Left lung (tissue), 10 donors: ENCODE results near the gene NPTN. TPM values are rescaled to one million over a fixed set of nuclear protein-coding genes. Genes with fewer than 3 reads are reported as not detected.

Experiments
- ATAC-seq: fragments of 200-7000 bp; cut with Tn5 transposase; one replicate; pipeline ENCODE4 v1.9.1; 2020; ENCODE audit warnings: moderate library complexity
- DNase-seq, 4 donors: peaks; one replicate each; pipeline ENCODE4 v3.0.0-alpha.2; 2013 to 2020
- H3K27ac ChIP-seq, 2 donors: fragments of 200-600 bp; sonication (generic) in 1 of 2; one replicate each; pipeline versions ENCODE4 v1.5.0 to v1.8.0; 2020 to 2021
- H3K27me3 ChIP-seq, 2 donors: fragments of 200-600 bp; sonication (generic) in 1 of 2; one replicate each; pipeline versions ENCODE4 v1.5.0 to v1.8.0; 2020 to 2021
- H3K36me3 ChIP-seq, 2 donors: fragments of 200-600 bp; sonication (generic) in 1 of 2; one replicate each; pipeline versions ENCODE4 v1.5.0 to v1.8.0; 2020 to 2021
- H3K4me1 ChIP-seq, 2 donors: fragments of 200-600 bp; one replicate each; pipeline ENCODE4 v1.8.0; 2021
- H3K4me3 ChIP-seq, 2 donors: fragments of 200-600 bp; sonication (generic) in 1 of 2; one replicate each; pipeline versions ENCODE4 v1.5.0 to v1.8.0; 2020 to 2021; ENCODE audit warnings: mild to moderate bottlenecking in 1 of 2
- H3K9me3 ChIP-seq, 2 donors: fragments of 200-600 bp; sonication (generic) in 1 of 2; one replicate each; pipeline versions ENCODE4 v1.5.0 to v1.8.0; 2020 to 2021
- intact Hi-C, 2 donors: fragments of 100-400 bp; cut with DNase I; formaldehyde crosslinking; loops; one replicate each; pipeline versions ENCODE4 v1.11.2 to v1.14.2; 2022
- polyA plus RNA-seq, 6 donors: library from polyadenylated mRNA; unstranded; fragments of 120-200 nt; gene quantifications; one replicate each; pipeline ENCODE4 v1.2.1, GENCODE V29; 2013; ENCODE audit not compliant: insufficient read length in 6 of 6
- total RNA-seq, 2 donors: library from RNA; stranded (reverse); fragmentation: NEBNext Ultra II Directional; extraction: Animal tissue kit (Norgen Biotek cat#: 25700); gene quantifications; one replicate each; pipeline ENCODE4 v1.2.1, GENCODE V29; 2021
- TF ChIP-seq, protein P1 (sequence below), 2 donors: fragments of 200-600 bp; sonication (generic) in 1 of 2; IDR thresholded peaks; one replicate each; pipeline versions ENCODE4 v1.5.0 to v1.8.0; 2021; ENCODE audit warnings: antibody characterized with exemption in 2 of 2
- donor health status: DM: no; HTN: yes; CAD: no.
- donor health status: DM: no; HTN: no; CAD: no.

Gene NPTN
- total and polyA plus RNA-seq, 8 donors: 111 to 140 (median 123) TPM

DNA sequence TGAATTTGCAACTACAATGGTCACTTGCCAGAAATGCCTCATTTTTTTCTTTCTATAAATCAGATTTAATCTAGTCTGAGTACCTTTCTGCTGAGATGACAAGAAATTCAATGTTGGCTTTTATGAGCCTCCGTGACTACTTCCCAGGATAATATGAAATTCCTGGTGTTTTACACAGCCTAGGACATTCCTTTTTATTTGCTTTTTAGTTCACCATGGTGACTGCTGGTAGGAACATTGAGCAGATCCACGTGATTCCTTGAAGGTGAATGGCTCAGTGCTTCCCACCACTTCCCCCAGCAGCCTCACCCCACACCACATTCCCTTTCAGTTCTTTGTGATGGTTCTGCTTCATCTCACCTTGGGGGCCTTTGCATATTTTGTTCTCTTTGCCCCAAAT, 4.3 kb upstream of the NPTN start:
- DNase-seq (no peak), ATAC-seq (no peak)
- Histone ChIP-seq H3K9me3 (peaks cover 0 to 4% of the 10 kb centered on the region in 2 donors), H3K4me3 (no peak overlapping the region), H3K27me3 (peaks cover 0 to 16% of the 10 kb centered on the region in 2 donors), H3K4me1 (peaks cover 10 to 17% of the 10 kb centered on the region in 2 donors), H3K27ac (no peak overlapping the region), H3K36me3 (no peaks in the 10 kb centered on the region)
- TF ChIP-seq, protein P1, sequence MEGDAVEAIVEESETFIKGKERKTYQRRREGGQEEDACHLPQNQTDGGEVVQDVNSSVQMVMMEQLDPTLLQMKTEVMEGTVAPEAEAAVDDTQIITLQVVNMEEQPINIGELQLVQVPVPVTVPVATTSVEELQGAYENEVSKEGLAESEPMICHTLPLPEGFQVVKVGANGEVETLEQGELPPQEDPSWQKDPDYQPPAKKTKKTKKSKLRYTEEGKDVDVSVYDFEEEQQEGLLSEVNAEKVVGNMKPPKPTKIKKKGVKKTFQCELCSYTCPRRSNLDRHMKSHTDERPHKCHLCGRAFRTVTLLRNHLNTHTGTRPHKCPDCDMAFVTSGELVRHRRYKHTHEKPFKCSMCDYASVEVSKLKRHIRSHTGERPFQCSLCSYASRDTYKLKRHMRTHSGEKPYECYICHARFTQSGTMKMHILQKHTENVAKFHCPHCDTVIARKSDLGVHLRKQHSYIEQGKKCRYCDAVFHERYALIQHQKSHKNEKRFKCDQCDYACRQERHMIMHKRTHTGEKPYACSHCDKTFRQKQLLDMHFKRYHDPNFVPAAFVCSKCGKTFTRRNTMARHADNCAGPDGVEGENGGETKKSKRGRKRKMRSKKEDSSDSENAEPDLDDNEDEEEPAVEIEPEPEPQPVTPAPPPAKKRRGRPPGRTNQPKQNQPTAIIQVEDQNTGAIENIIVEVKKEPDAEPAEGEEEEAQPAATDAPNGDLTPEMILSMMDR (IDR thresholded peaks at IDR 0.05): no peak
- intact Hi-C loops: loop anchor here in 1 of 2 donors (5.0 kb wide), 2 partner anchors 65 to 75 kb away; no protein-coding TSS in a partner anchor

GRCh38 chr15:73633991-73634495, 854 bp upstream of the NPTN start:
- peak overlapping the region; percentile 10 to 89 for H3K4me3 ChIP-seq
- intact Hi-C loops: no loop called here
- H3K27me3 ChIP-seq: peaks cover 0 to 12% of the 10 kb centered on the region in 2 donors
- no peaks in the 10 kb centered on the region for H3K36me3 ChIP-seq
- TF ChIP-seq, protein P1 (IDR thresholded peaks at IDR 0.05): no peak
- peaks cover 28 to 48% of the 10 kb centered on the region in 2 donors for H3K4me1 ChIP-seq
- peak overlapping the region; percentile 84 to 97 for H3K27ac ChIP-seq
- no peak for ATAC-seq
- no peak for DNase-seq
- no peaks in the 10 kb centered on the region for H3K9me3 ChIP-seq

GRCh38 chr15:73632670-73633058, 525 bp downstream of the NPTN start:
- H3K4me1 ChIP-seq: peaks cover 40 to 62% of the 10 kb centered on the region in 2 donors
- no peak for ATAC-seq
- no peaks in the 10 kb centered on the region for H3K36me3 ChIP-seq
- peaks cover 0 to 4% of the 10 kb centered on the region in 2 donors for H3K27me3 ChIP-seq
- H3K9me3 ChIP-seq: no peaks in the 10 kb centered on the region
- H3K4me3 ChIP-seq: peak overlapping the region; percentile 89 to 91
- intact Hi-C loops: no loop called here
- H3K27ac ChIP-seq: peak overlapping the region; percentile 97
- TF ChIP-seq, protein P1 (IDR thresholded peaks at IDR 0.05): no peak
- DNase-seq: peak in 3 of 4 donors; percentile 16 to 57 (median 21)

DNA sequence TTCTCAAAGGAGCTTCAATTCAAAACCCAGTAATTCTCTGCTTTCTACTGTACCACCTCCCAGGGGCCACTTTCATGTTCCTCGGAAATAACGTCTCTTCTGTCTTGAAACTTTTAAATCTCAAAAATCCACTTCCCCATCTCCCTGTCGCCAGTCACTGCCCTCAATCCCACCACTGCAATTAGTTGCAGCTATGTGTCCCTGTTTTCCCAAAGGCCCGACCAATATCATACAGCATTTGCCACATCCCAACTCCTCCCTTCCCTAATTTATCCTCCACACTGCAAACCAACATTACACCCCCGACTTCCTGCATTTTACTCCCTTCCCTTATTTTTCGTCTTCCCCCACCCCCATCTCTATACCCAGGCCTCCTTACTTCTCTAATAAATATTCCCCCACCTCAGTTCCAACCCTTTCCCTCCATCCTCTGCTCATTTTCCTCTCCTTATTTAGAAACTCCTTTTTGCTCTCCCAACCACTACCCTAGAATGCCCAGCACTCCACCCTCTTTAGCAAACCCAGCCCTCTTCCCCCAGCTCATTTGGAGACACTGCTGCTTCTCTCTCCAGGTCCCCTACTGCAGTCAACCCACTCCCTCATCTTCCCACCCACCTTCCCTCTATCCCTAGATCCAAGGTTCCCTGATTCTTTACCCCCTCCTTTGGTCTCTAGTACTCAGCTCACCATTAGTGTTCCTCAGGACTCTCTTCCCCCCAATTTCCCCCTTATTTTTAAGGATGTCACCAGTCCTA, 1.1 kb downstream of the NPTN start:
- TF ChIP-seq, protein P1 (IDR thresholded peaks at IDR 0.05): no peak
- intact Hi-C loops: no loop called here
- peak overlapping the region; percentile 97 for H3K27ac ChIP-seq
- H3K9me3 ChIP-seq: no peaks in the 10 kb centered on the region
- peak overlapping the region; percentile 89 to 91 for H3K4me3 ChIP-seq
- ATAC-seq (peak; percentile 35), DNase-seq (peak in 3 of 4 donors; percentile 24 to 45 (median 43))
- H3K36me3 ChIP-seq: no peaks in the 10 kb centered on the region
- H3K4me1 ChIP-seq: peaks cover 42 to 68% of the 10 kb centered on the region in 2 donors
- H3K27me3 ChIP-seq: no peaks in the 10 kb centered on the region

DNA sequence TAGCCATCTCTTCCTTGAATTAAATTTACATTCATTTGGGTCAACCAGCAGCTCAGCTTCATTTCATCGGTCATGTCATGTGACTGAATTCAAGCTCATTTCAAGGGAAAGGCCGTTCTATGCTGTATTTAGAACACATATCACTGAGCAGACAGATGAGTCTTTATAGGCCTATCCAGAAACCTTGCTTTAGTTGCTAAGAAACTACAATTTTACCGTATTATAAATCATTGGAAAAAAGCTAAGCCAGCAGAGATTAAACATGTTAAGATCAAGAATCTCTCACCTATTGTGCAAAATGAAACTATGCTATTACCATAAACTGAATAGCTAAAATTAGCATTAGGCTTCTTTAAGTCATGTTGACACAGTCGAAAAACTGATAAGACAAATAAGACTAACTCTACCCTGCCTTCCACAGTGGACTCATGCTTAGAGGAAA, 2.2 kb downstream of the NPTN start:
- Histone ChIP-seq H3K36me3 (no peaks in the 10 kb centered on the region), H3K4me3 (peak overlapping the region in 1 of 2 donors; percentile 89), H3K27me3 (no peaks in the 10 kb centered on the region), H3K9me3 (no peaks in the 10 kb centered on the region), H3K27ac (peak overlapping the region; percentile 97), H3K4me1 (peaks cover 42 to 75% of the 10 kb centered on the region in 2 donors)
- DNase-seq (no peak), ATAC-seq (no peak)
- intact Hi-C loops: no loop called here
- TF ChIP-seq, protein P1 (IDR thresholded peaks at IDR 0.05): no peak
